ENCODE results near the gene CYB5B.

Gene CYB5B

DNA sequence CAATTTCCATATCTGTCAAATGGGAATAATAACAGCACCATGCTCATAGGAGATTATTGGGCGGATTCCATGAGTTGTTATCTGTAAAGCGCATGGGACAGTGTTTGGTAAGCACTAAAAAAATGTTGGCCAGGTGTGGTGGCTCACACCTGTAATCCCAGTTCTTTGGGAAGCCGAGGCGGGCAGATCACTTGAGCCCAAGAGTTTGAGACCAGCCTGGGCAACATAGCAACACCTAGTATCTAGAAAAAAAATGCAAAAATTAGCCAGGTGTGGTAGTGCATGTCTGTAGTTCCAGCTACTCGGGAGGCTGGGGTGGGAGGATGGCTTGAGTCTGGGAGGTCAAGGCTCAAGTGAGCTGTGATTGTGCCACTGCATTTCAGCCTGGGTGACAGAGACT is 74.5 kb downstream of the CYB5B start:
- TF ChIP-seq, protein P1, sequence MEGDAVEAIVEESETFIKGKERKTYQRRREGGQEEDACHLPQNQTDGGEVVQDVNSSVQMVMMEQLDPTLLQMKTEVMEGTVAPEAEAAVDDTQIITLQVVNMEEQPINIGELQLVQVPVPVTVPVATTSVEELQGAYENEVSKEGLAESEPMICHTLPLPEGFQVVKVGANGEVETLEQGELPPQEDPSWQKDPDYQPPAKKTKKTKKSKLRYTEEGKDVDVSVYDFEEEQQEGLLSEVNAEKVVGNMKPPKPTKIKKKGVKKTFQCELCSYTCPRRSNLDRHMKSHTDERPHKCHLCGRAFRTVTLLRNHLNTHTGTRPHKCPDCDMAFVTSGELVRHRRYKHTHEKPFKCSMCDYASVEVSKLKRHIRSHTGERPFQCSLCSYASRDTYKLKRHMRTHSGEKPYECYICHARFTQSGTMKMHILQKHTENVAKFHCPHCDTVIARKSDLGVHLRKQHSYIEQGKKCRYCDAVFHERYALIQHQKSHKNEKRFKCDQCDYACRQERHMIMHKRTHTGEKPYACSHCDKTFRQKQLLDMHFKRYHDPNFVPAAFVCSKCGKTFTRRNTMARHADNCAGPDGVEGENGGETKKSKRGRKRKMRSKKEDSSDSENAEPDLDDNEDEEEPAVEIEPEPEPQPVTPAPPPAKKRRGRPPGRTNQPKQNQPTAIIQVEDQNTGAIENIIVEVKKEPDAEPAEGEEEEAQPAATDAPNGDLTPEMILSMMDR (IDR thresholded peaks at IDR 0.05; ENCODE audit: low read length) = no peak
- no peak for TF ChIP-seq EZH2phosphoT487 (IDR thresholded peaks at IDR 0.05; ENCODE audit: low read length)
- no peak for TF ChIP-seq EZH2 (optimal IDR thresholded peaks at IDR 0.05; ENCODE audit: low read depth, low read length)
- Histone ChIP-seq H3K9ac (ENCODE audit: low read length) (no peak overlapping the region), H3K27me3 (replicated peaks; ENCODE audit: insufficient read depth, low read length) (no peaks in the 10 kb centered on the region), H3K79me2 (ENCODE audit: low read length) (no peaks in the 10 kb centered on the region), H3F3A (ENCODE audit: insufficient read depth, low read length) (peaks cover 4% of the 10 kb centered on the region; the same call in 1 of the 2 replicates), H3K36me3 (replicated peaks; ENCODE audit: insufficient read depth, low read length) (no peaks in the 10 kb centered on the region), H3K9me2 (replicated peaks; ENCODE audit: insufficient read depth, low read length) (no peaks in the 10 kb centered on the region), H2AFZ (ENCODE audit: low read length) (no peak overlapping the region), H3K4me3 (ENCODE audit: low read length) (no peak overlapping the region), H3K27ac (ENCODE audit: low read length) (no peak overlapping the region), H4K20me1 (ENCODE audit: insufficient read depth, low read length) (no peaks in the 10 kb centered on the region), H3K4me1 (ENCODE audit: low read length) (peaks cover 3% of the 10 kb centered on the region; the same call in 1 of the 2 replicates), H3K4me2 (ENCODE audit: low read depth, low read length) (no peak overlapping the region), H3K9me3 (replicated peaks; ENCODE audit: insufficient read depth, low read length) (no peaks in the 10 kb centered on the region)
- DNase-seq = no peak

DNA sequence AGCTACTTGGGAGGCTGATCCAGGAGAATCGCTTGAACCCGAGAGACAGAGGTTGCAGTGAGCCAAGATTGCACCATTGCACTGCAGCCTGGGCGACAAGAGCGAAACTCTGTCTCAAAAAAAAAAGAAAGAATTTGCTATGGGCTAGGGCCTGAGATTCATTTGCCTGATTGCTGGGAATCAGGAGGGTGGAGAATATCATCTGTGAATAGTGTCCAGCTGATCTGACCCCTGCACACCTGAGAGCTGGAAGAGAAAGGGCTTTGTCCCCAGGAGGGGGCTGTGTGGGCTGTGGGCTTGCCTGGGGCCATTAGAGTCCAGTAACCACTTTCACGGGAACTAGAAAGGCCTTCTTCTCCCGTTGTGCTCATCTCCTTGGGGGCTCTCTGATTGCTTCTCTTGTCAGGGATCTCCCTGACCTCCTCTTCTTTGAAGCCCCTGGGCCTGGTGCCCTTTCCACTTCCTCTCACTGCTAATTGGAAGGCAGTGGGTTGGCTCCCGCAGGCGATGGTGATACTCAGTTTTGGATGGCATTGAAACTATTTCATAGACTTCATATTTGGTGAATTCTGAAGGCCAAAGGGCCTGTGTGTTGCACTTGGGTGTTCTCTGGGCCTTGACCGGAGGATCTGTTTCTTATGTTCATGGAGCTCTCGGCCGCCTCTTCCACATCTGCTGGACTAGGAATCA is 75.3 kb downstream of the CYB5B start:
- Histone ChIP-seq H2AFZ (ENCODE audit: low read length) (no peak overlapping the region), H3K4me1 (ENCODE audit: low read length) (peaks cover 3% of the 10 kb centered on the region; the same call in 1 of the 2 replicates), H3K27me3 (replicated peaks; ENCODE audit: insufficient read depth, low read length) (no peaks in the 10 kb centered on the region), H3K4me3 (ENCODE audit: low read length) (no peak overlapping the region), H3K9me3 (replicated peaks; ENCODE audit: insufficient read depth, low read length) (no peaks in the 10 kb centered on the region), H3K9me2 (replicated peaks; ENCODE audit: insufficient read depth, low read length) (no peaks in the 10 kb centered on the region), H3K36me3 (replicated peaks; ENCODE audit: insufficient read depth, low read length) (no peaks in the 10 kb centered on the region), H3K9ac (ENCODE audit: low read length) (no peak overlapping the region), H3F3A (ENCODE audit: insufficient read depth, low read length) (peaks cover 4% of the 10 kb centered on the region; the same call in 1 of the 2 replicates), H3K79me2 (ENCODE audit: low read length) (no peaks in the 10 kb centered on the region), H3K27ac (ENCODE audit: low read length) (no peak overlapping the region), H3K4me2 (ENCODE audit: low read depth, low read length) (no peak overlapping the region), H4K20me1 (ENCODE audit: insufficient read depth, low read length) (no peaks in the 10 kb centered on the region)
- no peak for DNase-seq
- TF ChIP-seq EZH2 (optimal IDR thresholded peaks at IDR 0.05; ENCODE audit: low read depth, low read length) (no peak), EZH2phosphoT487 (IDR thresholded peaks at IDR 0.05; ENCODE audit: low read length) (no peak)
- TF ChIP-seq, protein P1 (IDR thresholded peaks at IDR 0.05; ENCODE audit: low read length) = no peak

DNA sequence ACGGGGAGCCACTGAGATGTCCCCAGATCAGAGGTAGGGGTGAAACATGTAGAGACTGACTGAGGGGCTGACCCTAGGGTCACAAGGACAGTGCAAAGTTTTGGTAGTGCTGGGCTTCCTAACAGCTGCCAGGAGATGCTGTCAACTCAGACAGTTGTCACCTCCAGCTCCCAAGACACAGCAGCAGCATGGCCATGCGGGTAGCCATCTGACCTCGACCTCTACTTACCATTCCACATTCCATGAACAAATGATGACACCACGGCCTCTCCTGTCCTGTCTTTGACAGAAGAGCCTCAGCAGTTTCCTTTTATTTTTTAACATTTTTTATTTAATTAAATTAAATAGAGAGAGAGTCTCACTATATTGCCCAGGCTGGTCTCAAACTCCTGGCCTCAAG is 76.1 kb downstream of the CYB5B start:
- no peak overlapping the region for H3K27ac ChIP-seq (ENCODE audit: low read length)
- H2AFZ ChIP-seq (ENCODE audit: low read length) = no peak overlapping the region
- H3K9me2 ChIP-seq (replicated peaks; ENCODE audit: insufficient read depth, low read length) = no peaks in the 10 kb centered on the region
- H3K4me1 ChIP-seq (ENCODE audit: low read length) = peaks cover 3% of the 10 kb centered on the region; the same call in 1 of the 2 replicates
- no peaks in the 10 kb centered on the region for H3K79me2 ChIP-seq (ENCODE audit: low read length)
- no peaks in the 10 kb centered on the region for H3K9me3 ChIP-seq (replicated peaks; ENCODE audit: insufficient read depth, low read length)
- H3F3A ChIP-seq (ENCODE audit: insufficient read depth, low read length) = peaks cover 4% of the 10 kb centered on the region; the same call in 1 of the 2 replicates
- no peak overlapping the region for H3K9ac ChIP-seq (ENCODE audit: low read length)
- H3K4me3 ChIP-seq (ENCODE audit: low read length) = no peak overlapping the region
- H4K20me1 ChIP-seq (ENCODE audit: insufficient read depth, low read length) = no peaks in the 10 kb centered on the region
- no peak for DNase-seq
- H3K27me3 ChIP-seq (replicated peaks; ENCODE audit: insufficient read depth, low read length) = no peaks in the 10 kb centered on the region
- no peak overlapping the region for H3K4me2 ChIP-seq (ENCODE audit: low read depth, low read length)
- TF ChIP-seq, protein P1 (IDR thresholded peaks at IDR 0.05; ENCODE audit: low read length) = no peak
- no peak for TF ChIP-seq EZH2 (optimal IDR thresholded peaks at IDR 0.05; ENCODE audit: low read depth, low read length)
- no peak for TF ChIP-seq EZH2phosphoT487 (IDR thresholded peaks at IDR 0.05; ENCODE audit: low read length)
- no peaks in the 10 kb centered on the region for H3K36me3 ChIP-seq (replicated peaks; ENCODE audit: insufficient read depth, low read length)
